ENCODE data around the gene MCM7.

GRCh38 chr7:100063376-100063775 lies 37.8 kb downstream of the MCM7 start:
- TF ChIP-seq CTCF (conservative IDR thresholded peaks at IDR 0.05 in 1 of 2, IDR thresholded peaks at IDR 0.05 in 1 of 2; ENCODE audit: low read depth in 1 of 2, low read length in 2 of 2), result no peak
- TF ChIP-seq EZH2 (IDR thresholded peaks at IDR 0.05; ENCODE audit: low read length, missing control alignments), result no peak

Measured in fibroblast of lung (primary cell).